GM23338 (cell line): Measurements from ENCODE around the gene FYTTD1. TPM values are rescaled to one million over a fixed set of nuclear protein-coding genes. Genes with fewer than 3 reads are reported as not detected.

Source experiments
- ATAC-seq: fragments of 200-7000 bp; cut with Tn5 transposase; 3 replicates; pipeline ENCODE4 v1.9.1; 2020
- DNase-seq: peaks from one replicate; pipeline ENCODE4 v3.0.0-alpha.2; 2015; ENCODE audit warnings: low spot score
- H2AFZ ChIP-seq: fragments of 200-600 bp; sonication (generic); 2 replicates; pipeline ENCODE4 v1.8.0; 2016; ENCODE audit warnings: antibody characterized with exemption, mild to moderate bottlenecking, moderate library complexity
- H3F3A ChIP-seq: fragments of 200-600 bp; sonication (generic); replicated peaks from 2 replicates; pipeline ENCODE4 v1.8.0; 2017; ENCODE audit warnings: antibody characterized with exemption, mixed run types, low read depth
- H3K27ac ChIP-seq: fragments of 200-600 bp; sonication (generic); 2 replicates; pipeline ENCODE4 v1.6.1; 2016; ENCODE audit warnings: low read depth
- H3K27me3 ChIP-seq: fragments of 200-600 bp; sonication (generic); 2 replicates; pipeline ENCODE4 v1.8.0; 2016; ENCODE audit warnings: mild to moderate bottlenecking, mixed run types, moderate library complexity; ENCODE audit not compliant: insufficient read depth
- H3K36me3 ChIP-seq: fragments of 200-600 bp; sonication (generic); 2 replicates; pipeline ENCODE4 v1.8.0; 2016; ENCODE audit warnings: mild to moderate bottlenecking; ENCODE audit not compliant: insufficient read depth
- H3K4me1 ChIP-seq: fragments of 200-600 bp; sonication (generic); 2 replicates; pipeline ENCODE4 v1.8.0; 2016; ENCODE audit warnings: mild to moderate bottlenecking, moderate library complexity; ENCODE audit not compliant: insufficient read depth
- H3K4me2 ChIP-seq: fragments of 200-600 bp; sonication (generic); 2 replicates; pipeline ENCODE4 v1.7.1; 2017; ENCODE audit warnings: mixed run types
- H3K4me3 ChIP-seq: fragments of 200-600 bp; sonication (generic); 2 replicates; pipeline ENCODE4 v1.6.1; 2016; ENCODE audit warnings: mixed run types
- H3K79me2 ChIP-seq: fragments of 200-600 bp; sonication (generic); replicated peaks from 2 replicates; pipeline ENCODE4 v1.8.0; 2017; ENCODE audit warnings: mild to moderate bottlenecking; ENCODE audit not compliant: insufficient read depth
- H3K9me2 ChIP-seq: fragments of 200-600 bp; sonication (generic); 2 replicates; pipeline ENCODE4 v1.8.0; 2017; ENCODE audit not compliant: insufficient read depth
- H4K20me1 ChIP-seq: fragments of 200-600 bp; sonication (generic); replicated peaks from 2 replicates; pipeline ENCODE4 v1.8.0; 2017; ENCODE audit warnings: mild to moderate bottlenecking; ENCODE audit not compliant: insufficient read depth
- H3K27ac Mint-ChIP-seq: 2 replicates; pipeline ENCODE4 v1.8.0; 2020; ENCODE audit warnings: inconsistent platforms, mild to moderate bottlenecking, moderate library complexity, mixed read lengths
- H3K27me3 Mint-ChIP-seq: 3 replicates; pipeline ENCODE4 v1.8.0; 2022; ENCODE audit warnings: low read depth, mild to moderate bottlenecking, moderate library complexity, mixed read lengths, inconsistent platforms; ENCODE audit not compliant: insufficient read depth, poor library complexity
- H3K36me3 Mint-ChIP-seq: 3 replicates; pipeline ENCODE4 v1.8.0; 2021; ENCODE audit warnings: low read depth, mild to moderate bottlenecking, inconsistent platforms, moderate library complexity, mixed read lengths
- H3K4me1 Mint-ChIP-seq: 3 replicates; pipeline ENCODE4 v1.8.0; 2020; ENCODE audit warnings: mild to moderate bottlenecking, inconsistent platforms, mixed read lengths
- H3K4me3 Mint-ChIP-seq: 3 replicates; pipeline ENCODE4 v1.8.0; 2021; ENCODE audit warnings: moderate library complexity, mild to moderate bottlenecking, inconsistent platforms, mixed read lengths
- H3K9me3 Mint-ChIP-seq: 3 replicates; pipeline ENCODE4 v1.8.0; 2020; ENCODE audit warnings: moderate library complexity, mild to moderate bottlenecking, inconsistent platforms, mixed read lengths
- CREB1 ChIP-seq: fragments of 250-450 bp; sonication (Bioruptor Pico); IDR thresholded peaks from 2 replicates; pipeline ENCODE4 v1.5.0; 2020; ENCODE audit warnings: low read depth, mild to moderate bottlenecking, moderate library complexity
- ETS1 ChIP-seq: IDR thresholded peaks from 2 replicates; pipeline ENCODE4 v1.6.1; 2016; ENCODE audit warnings: antibody characterized with exemption
- EZH2 ChIP-seq: fragments of 200-600 bp; sonication (generic); IDR thresholded peaks from one replicate; pipeline ENCODE4 v1.8.0; 2017; ENCODE audit warnings: antibody characterized with exemption, mild to moderate bottlenecking, low read depth; ENCODE audit not compliant: unreplicated experiment
- EZH2phosphoT487 ChIP-seq: fragments of 200-600 bp; sonication (generic); IDR thresholded peaks from one replicate; pipeline ENCODE4 v1.8.1; 2018; ENCODE audit warnings: antibody characterized with exemption; ENCODE audit not compliant: unreplicated experiment
- JUNB ChIP-seq: IDR thresholded peaks from one replicate; pipeline ENCODE4 v1.6.1; 2016; ENCODE audit warnings: antibody characterized with exemption; ENCODE audit not compliant: unreplicated experiment
- NANOG ChIP-seq: IDR thresholded peaks from 2 replicates; pipeline ENCODE4 v1.6.1; 2016; ENCODE audit warnings: antibody characterized with exemption, borderline replicate concordance
- POLR2AphosphoS5 ChIP-seq: IDR thresholded peaks from 2 replicates; pipeline ENCODE4 v1.6.1; 2016; ENCODE audit warnings: antibody characterized with exemption, low read depth
- STAT1 ChIP-seq: IDR thresholded peaks from one replicate; pipeline ENCODE4 v1.6.1; 2016; ENCODE audit warnings: antibody characterized with exemption; ENCODE audit not compliant: unreplicated experiment
- ZNF114 ChIP-seq: fragments of 250-450 bp; sonication (Bioruptor Pico); IDR thresholded peaks from 2 replicates; pipeline ENCODE4 v1.5.0; 2020; ENCODE audit warnings: mild to moderate bottlenecking, moderate library complexity
- ZNF331 ChIP-seq: fragments of 250-450 bp; sonication (Bioruptor Pico); IDR thresholded peaks from 2 replicates; pipeline ENCODE4 v1.5.0; 2020; ENCODE audit warnings: low read depth, mild to moderate bottlenecking, moderate library complexity
- polyA plus RNA-seq: library from polyadenylated mRNA; unstranded; fragments of >200 nt; fragmentation: Nextera tagmentation; extraction: Ambion mirVana; gene quantifications from 2 replicates; pipeline ENCODE4 v1.2.1, GENCODE V29; 2016
- total RNA-seq: library from RNA; depleted of rRNA; stranded (reverse); fragments of >200 nt; shearing (Covaris generic); gene quantifications from 2 replicates; pipeline ENCODE4 v1.2.3, GENCODE V29; 2014
- TF ChIP-seq, protein P1 (sequence below): IDR thresholded peaks from one replicate; pipeline ENCODE4 v1.6.1; 2018; ENCODE audit warnings: antibody characterized with exemption; ENCODE audit not compliant: unreplicated experiment
- TF ChIP-seq, protein P2 (sequence below), 2 experiments: fragments of 200-600 bp in 1 of 2; sonication (generic) in 1 of 2; conservative IDR thresholded peaks; 2 replicates each; pipeline versions ENCODE4 v1.5.1 to v1.6.1; 2016 to 2017; ENCODE audit warnings: antibody characterized with exemption in 2 of 2, low read depth in 2 of 2, mild to moderate bottlenecking in 2 of 2, moderate library complexity in 1 of 2

FYTTD1 gene
- total and polyA plus RNA-seq, 2 experiments from 2014 or later: 13.7 to 14.8 TPM

DNA sequence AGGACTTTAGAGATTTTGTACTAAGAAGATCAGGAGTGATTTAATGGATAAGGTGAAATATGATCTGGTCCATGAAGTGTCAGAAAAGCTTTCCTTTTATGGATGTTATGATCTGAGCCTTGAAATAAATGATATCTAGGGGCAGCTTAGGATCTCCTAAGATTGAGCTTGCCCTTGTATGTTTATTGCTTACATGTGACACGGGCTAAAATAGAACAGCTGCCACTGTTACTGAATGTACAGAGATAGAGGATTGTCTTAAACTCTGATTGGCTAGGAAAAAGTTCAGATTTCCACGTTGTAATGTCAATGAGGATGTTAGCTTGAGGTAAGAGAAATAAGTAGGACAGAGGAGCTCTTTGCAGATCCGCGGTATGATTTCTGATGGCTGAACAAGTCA lies 8.8 kb downstream of the FYTTD1 start (continued):
- TF ChIP-seq, protein P1, sequence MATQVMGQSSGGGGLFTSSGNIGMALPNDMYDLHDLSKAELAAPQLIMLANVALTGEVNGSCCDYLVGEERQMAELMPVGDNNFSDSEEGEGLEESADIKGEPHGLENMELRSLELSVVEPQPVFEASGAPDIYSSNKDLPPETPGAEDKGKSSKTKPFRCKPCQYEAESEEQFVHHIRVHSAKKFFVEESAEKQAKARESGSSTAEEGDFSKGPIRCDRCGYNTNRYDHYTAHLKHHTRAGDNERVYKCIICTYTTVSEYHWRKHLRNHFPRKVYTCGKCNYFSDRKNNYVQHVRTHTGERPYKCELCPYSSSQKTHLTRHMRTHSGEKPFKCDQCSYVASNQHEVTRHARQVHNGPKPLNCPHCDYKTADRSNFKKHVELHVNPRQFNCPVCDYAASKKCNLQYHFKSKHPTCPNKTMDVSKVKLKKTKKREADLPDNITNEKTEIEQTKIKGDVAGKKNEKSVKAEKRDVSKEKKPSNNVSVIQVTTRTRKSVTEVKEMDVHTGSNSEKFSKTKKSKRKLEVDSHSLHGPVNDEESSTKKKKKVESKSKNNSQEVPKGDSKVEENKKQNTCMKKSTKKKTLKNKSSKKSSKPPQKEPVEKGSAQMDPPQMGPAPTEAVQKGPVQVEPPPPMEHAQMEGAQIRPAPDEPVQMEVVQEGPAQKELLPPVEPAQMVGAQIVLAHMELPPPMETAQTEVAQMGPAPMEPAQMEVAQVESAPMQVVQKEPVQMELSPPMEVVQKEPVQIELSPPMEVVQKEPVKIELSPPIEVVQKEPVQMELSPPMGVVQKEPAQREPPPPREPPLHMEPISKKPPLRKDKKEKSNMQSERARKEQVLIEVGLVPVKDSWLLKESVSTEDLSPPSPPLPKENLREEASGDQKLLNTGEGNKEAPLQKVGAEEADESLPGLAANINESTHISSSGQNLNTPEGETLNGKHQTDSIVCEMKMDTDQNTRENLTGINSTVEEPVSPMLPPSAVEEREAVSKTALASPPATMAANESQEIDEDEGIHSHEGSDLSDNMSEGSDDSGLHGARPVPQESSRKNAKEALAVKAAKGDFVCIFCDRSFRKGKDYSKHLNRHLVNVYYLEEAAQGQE: no peak
- TF ChIP-seq NANOG (no peak), ZNF114 (CRISPR knock-in tag) (no peak), ETS1 (no peak), EZH2phosphoT487 (no peak), CREB1 (CRISPR knock-in tag) (no peak), EZH2 (no peak), STAT1 (no peak), JUNB (no peak), ZNF331 (no peak)
- TF ChIP-seq, protein P2, sequence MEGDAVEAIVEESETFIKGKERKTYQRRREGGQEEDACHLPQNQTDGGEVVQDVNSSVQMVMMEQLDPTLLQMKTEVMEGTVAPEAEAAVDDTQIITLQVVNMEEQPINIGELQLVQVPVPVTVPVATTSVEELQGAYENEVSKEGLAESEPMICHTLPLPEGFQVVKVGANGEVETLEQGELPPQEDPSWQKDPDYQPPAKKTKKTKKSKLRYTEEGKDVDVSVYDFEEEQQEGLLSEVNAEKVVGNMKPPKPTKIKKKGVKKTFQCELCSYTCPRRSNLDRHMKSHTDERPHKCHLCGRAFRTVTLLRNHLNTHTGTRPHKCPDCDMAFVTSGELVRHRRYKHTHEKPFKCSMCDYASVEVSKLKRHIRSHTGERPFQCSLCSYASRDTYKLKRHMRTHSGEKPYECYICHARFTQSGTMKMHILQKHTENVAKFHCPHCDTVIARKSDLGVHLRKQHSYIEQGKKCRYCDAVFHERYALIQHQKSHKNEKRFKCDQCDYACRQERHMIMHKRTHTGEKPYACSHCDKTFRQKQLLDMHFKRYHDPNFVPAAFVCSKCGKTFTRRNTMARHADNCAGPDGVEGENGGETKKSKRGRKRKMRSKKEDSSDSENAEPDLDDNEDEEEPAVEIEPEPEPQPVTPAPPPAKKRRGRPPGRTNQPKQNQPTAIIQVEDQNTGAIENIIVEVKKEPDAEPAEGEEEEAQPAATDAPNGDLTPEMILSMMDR (conservative IDR thresholded peaks at IDR 0.05; ENCODE audit: low read depth in 2 of 2): no peak

- H3K4me1 Mint-ChIP-seq: no peaks in the 10 kb centered on the region
- no peak overlapping the region for H3K27ac Mint-ChIP-seq
- peaks cover 12% of the 10 kb centered on the region; the same call in 1 of the 3 replicates for H3K36me3 Mint-ChIP-seq
- Histone ChIP-seq H2AFZ (no peak overlapping the region), H3K36me3 (no peaks in the 10 kb centered on the region; the same call in 1 of the 2 replicates), H3F3A (no peaks in the 10 kb centered on the region), H3K27me3 (no peaks in the 10 kb centered on the region), H3K4me1 (no peaks in the 10 kb centered on the region), H3K27ac (no peak overlapping the region), H4K20me1 (no peaks in the 10 kb centered on the region; the same call in 1 of the 2 replicates), H3K9me2 (peaks cover 7% of the 10 kb centered on the region; the same call in 1 of the 2 replicates), H3K4me3 (no peak overlapping the region), H3K4me2 (no peak overlapping the region), H3K79me2 (no peaks in the 10 kb centered on the region)
- no peaks in the 10 kb centered on the region for H3K9me3 Mint-ChIP-seq
- TF ChIP-seq EZH2: no peak
- TF ChIP-seq POLR2AphosphoS5: no peak
- TF ChIP-seq JUNB: no peak
- no peak for TF ChIP-seq ETS1
- TF ChIP-seq ZNF331: no peak
- TF ChIP-seq NANOG: no peak
- TF ChIP-seq, protein P2 (conservative IDR thresholded peaks at IDR 0.05; ENCODE audit: low read depth in 2 of 2): no peak
- TF ChIP-seq STAT1: no peak
- TF ChIP-seq, protein P1: no peak
- H3K4me3 Mint-ChIP-seq: no peak overlapping the region
- DNase-seq (no peak), ATAC-seq (no peak)
- no peaks in the 10 kb centered on the region for H3K27me3 Mint-ChIP-seq
Measured at GRCh38 chr3:197761784-197762183, 12.1 kb downstream of the FYTTD1 start.
